ENCODE results near the gene PDE4B.
"Not testable (repeated sequence)": the region's sequence is repeated elsewhere in the genome, so short reads cannot be mapped to it uniquely, and the experiment has no call there.

The PDE4B gene

DNA sequence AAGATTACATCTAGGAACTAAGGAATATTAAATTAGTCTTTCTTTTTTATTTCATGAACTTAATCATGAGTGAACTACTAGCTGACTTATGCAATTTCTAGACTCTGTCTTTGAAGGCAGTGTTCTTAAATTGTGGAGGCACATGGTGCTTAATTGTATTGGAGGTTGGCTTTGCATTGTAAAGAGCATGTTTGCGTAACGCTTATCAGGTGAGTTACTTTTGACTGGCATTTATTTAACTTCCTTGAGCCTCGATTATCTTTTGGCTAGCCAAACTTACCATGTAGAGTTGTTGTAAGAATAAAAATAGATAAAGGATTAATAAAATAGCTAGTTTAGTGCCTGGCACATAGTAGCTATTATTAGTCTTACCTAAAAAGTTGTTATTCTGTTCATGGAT lies 262.4 kb downstream of the PDE4B start:
- DNase-seq (ENCODE audit: low spot score), result no peak

DNA sequence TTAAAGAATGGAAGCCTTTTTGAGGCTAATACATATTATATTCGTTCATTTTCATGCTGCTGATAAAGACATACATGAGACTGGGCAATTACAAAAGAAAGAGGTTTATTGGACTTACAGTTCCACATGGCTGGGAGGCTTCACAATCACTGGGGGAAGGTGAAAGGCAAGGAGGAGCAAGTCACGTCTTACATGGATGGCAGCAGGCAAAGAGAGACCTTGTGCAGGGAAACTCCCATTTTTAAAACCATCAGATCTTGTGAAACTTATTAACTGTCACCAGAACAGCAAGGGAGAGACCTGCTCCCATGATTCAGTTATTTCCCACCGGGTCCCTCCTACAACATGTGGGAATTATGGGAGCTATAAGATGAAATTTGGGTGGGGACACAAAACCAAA lies 264.8 kb downstream of the PDE4B start:
- not testable (repeated sequence) for DNase-seq (ENCODE audit: low spot score)

- DNase-seq (ENCODE audit: low spot score), result no peak
Measured at GRCh38 chr1:66058558-66058957, 265.9 kb downstream of the PDE4B start.

DNA sequence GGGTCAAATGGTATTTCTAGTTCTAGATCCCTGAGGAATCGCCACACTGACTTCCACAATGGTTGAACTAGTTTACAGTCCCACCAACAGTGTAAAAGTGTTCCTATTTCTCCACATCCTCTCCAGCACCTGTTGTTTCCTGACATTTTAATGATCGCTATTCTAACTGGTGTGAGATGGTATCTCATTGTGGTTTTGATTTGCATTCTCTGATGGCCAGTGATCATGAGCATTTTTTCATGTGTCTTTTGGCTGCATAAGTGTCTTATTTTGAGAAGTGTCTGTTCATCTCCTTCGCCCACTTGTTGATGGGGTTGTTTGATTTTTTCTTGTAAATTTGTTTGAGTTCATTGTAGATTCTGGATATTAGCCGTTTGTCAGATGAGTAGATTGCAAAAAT lies 274.5 kb downstream of the PDE4B start:
- not testable (repeated sequence) for DNase-seq (ENCODE audit: low spot score)

DNA sequence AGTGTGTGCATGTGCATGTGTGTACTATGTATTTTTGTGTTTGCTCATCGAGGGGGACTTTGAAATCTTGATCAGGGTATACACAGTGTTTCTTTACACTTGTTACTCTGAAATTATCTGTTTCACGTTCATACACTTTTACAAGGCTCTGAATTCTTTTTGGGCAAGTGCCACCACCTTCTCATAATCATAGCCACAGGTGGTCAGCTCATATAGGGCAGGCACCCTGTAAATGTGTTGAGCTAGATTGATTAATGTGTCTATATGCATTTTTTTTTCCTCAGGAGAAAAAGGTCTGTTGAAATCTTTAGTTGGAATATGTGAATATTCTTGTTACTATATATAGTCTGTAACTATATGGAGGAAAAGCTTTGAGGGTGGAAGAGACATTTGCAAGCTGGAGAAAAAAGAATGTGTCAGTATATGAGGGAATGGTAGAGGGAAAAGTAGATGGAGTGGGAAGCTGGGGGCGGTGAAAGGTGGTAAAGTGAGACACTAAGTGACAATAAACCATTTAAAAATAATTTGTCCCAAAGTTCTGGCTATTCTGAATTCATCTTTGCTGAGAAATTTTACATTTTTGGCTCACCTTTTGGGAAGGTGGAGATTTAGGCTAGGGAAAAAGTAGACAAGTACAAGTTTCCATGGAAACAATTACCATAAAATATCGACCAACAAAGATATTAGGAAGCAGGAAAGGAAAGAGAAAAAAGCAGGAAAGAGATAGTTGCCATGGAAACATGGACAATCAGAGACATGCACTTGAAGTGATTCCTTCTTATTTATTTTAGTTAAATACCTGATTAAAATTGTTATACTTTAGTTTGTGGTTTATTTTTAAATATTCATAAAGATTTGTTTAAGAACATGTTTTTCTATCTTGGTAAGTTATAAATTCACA lies 277.5 kb downstream of the PDE4B start:
- no peak for DNase-seq (ENCODE audit: low spot score)

GRCh38 chr1:66073388-66073787 lies 280.7 kb downstream of the PDE4B start:
- DNase-seq (ENCODE audit: low spot score), result no peak

GRCh38 chr1:66074147-66074546 lies 281.5 kb downstream of the PDE4B start:
- DNase-seq (ENCODE audit: low spot score), result no peak

- no peak for DNase-seq (ENCODE audit: low spot score)
Measured at GRCh38 chr1:66078412-66078811, 285.7 kb downstream of the PDE4B start.

- DNase-seq (ENCODE audit: low spot score), result no peak
Measured at GRCh38 chr1:66083003-66083402, 290.3 kb downstream of the PDE4B start.

DNA sequence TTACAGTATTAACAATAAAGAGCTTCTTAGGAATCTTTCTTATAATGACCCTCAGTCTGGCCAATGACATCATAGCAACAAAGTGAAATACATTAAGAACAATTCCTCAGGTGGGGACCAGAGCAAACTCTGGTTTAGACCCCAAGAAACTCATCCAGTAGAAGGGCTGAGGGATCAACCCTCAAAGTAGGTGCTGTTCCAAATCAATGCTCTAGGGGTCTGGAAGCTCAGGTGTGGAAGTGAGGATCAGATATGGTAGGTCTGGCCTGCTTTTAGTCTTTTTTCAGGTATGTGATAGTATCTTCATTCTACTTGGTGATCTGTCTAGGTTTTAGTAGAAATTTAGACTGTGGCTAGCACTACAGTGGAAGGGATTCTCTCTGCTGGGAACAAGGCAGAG lies 291.7 kb downstream of the PDE4B start:
- no peak for DNase-seq (ENCODE audit: low spot score)

- no peak for DNase-seq (ENCODE audit: low spot score)
Measured at GRCh38 chr1:66085600-66085999, 292.9 kb downstream of the PDE4B start.

- DNase-seq (ENCODE audit: low spot score), result no peak
Measured at GRCh38 chr1:66088787-66089186, 296.1 kb downstream of the PDE4B start.

DNA sequence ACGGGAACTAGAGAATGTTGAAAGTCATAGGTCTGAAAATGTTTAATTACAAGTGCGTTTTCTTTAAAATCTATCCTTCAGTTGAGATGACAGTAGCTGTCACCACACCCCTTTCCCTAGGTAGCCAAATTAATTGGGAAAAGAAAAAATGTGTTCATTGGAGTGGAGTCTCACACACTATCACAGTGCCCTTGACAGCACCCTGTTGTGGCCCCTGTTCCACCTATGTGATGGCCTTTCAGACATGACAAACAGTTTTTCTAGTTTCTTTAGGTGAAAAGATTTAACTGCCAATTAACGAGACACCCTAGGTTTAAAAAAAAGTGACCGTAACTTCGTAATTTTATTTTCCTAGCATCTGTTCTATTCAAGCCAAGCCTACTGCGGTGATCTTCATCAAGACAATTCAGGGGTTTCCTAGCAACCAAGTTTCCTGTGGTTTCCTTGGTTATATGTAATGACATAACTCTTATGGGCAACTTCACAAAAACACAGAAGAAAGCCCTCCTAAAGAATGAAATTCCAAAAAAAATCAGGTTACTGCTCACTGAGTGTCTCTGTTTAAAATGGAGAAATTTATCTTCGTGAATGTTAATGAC lies 298.3 kb downstream of the PDE4B start:
- no peak for DNase-seq (ENCODE audit: low spot score)

- no peak for DNase-seq (ENCODE audit: low spot score)
Measured at GRCh38 chr1:66095190-66095589, 302.5 kb downstream of the PDE4B start.

- DNase-seq (ENCODE audit: low spot score), result not testable (repeated sequence)
Measured at GRCh38 chr1:66100959-66101358, 308.3 kb downstream of the PDE4B start.

DNA sequence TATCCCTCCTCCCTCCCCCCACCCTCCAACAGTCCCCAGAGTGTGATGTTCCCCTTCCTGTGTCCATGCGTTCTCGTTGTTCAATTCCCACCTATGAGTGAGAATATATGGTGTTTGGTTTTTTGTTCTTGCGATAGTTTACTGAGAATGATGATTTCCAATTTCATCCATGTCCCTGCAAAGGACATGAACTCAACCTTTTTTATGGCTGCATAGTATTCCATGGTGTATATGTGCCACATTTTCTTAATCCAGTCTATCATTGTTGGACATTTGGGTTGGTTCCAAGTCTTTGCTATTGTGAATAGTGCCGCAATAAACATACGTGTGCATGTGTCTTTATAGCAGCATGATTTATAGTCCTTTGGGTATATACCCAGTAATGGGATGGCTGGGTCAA lies 311.4 kb downstream of the PDE4B start:
- not testable (repeated sequence) for DNase-seq (ENCODE audit: low spot score)

DNA sequence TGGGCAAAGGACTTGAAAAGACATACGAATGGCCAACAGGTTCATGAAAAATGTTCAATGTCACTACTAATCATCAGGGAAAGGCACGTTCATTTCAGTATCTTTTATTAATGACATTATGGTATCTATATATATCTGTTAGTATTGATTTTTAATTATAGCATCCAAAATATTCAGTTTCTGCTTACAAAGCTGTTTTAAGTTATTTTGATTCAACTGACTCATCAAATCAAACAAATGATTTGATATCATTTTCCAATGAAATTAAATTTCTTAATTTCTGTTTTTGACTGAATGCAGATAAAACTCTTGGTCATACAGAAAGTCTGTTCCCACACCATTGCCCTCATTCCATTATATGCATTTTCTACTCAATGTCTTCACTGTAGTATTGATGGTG lies 315.9 kb downstream of the PDE4B start:
- no peak for DNase-seq (ENCODE audit: low spot score)

- no peak for DNase-seq (ENCODE audit: low spot score)
Measured at GRCh38 chr1:66112744-66113400, 320.2 kb downstream of the PDE4B start.

- no peak for DNase-seq (ENCODE audit: low spot score)
Measured at GRCh38 chr1:66119148-66119547, 326.5 kb downstream of the PDE4B start.

DNA sequence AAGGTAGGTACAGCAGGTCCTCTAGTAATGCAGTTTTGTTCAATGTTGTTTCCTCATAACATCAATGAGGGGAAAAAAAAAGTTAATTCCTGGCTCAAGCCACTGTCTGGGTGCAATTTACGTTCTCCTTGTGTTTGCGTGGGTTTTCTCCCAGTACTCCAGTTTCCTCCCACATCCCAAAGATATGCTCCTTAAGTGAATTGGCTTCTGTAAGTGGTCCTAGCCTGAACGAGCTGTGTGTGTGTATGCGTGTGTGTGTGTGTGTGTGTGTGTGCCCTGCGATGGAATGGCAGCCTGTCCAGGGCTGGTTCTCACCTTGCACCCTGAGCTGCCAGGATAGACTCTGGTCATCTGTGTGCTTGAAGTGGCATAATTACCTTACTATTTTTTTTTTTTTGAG lies 332.0 kb downstream of the PDE4B start:
- no peak for DNase-seq (ENCODE audit: low spot score)

GRCh38 chr1:66128641-66129040 lies 335.9 kb downstream of the PDE4B start:
- DNase-seq (ENCODE audit: low spot score), result not testable (repeated sequence)

GRCh38 chr1:66132324-66132723 lies 339.6 kb downstream of the PDE4B start:
- no peak for DNase-seq (ENCODE audit: low spot score)

GRCh38 chr1:66134004-66134403 lies 341.3 kb downstream of the PDE4B start:
- no peak for DNase-seq (ENCODE audit: low spot score)

Measured in HuH-7.5 (cell line).